ENCODE measurements around the gene TMEM30A. TPM values are rescaled to one million over a fixed set of nuclear protein-coding genes. Genes with fewer than 3 reads are reported as not detected.
A peak's percentile ranks its signal among the peaks of the same experiment; 100 is the strongest.

The TMEM30A gene
- total RNA-seq, 4 donors from 2014 or later: 32.5 to 59.8 (median 54.7) TPM

- 73 to 75% methylated on average over 5 of the region's 5 CpGs for WGBS, 2 donors
- H3K4me3 ChIP-seq (ENCODE audit: low read depth, poor library complexity, severe bottlenecking): no peak overlapping the region
- TF ChIP-seq CTCF (IDR thresholded peaks at IDR 0.05) (no peak), POLR2A (IDR thresholded peaks at IDR 0.05) (no peak)
- intact Hi-C loops (cut with DNase I; ENCODE audit: low total_unique reads): no loop called here
- no peak for DNase-seq (ENCODE audit: low spot score in 2 of 2)
Measured at GRCh38 chr6:75268121-75268987, 16.2 kb downstream of the TMEM30A start.

- intact Hi-C loops (cut with DNase I; ENCODE audit: low total_unique reads): no loop called here
- 45 to 49% methylated on average over 4 of the region's 4 CpGs for WGBS, 2 donors
- TF ChIP-seq CTCF (IDR thresholded peaks at IDR 0.05): no peak
- no peak for TF ChIP-seq POLR2A (IDR thresholded peaks at IDR 0.05)
Measured at GRCh38 chr6:75267461-75267860, 17.1 kb downstream of the TMEM30A start.

GRCh38 chr6:75266716-75267291 lies 17.8 kb downstream of the TMEM30A start:
- DNase-seq (ENCODE audit: low spot score in 2 of 2): no peak
- WGBS, 2 donors: 41 to 49% methylated on average over 2 of the region's 2 CpGs
- intact Hi-C loops (cut with DNase I; ENCODE audit: low total_unique reads): no loop called here
- H3K4me3 ChIP-seq (ENCODE audit: low read depth, poor library complexity, severe bottlenecking): no peak overlapping the region
- TF ChIP-seq CTCF (IDR thresholded peaks at IDR 0.05) (peak in 1 of 3 donors; percentile 69), POLR2A (IDR thresholded peaks at IDR 0.05) (no peak)

More at GRCh38 chr6:75267461-75267860, 17.1 kb downstream of the TMEM30A start:
- no peak overlapping the region for H3K4me3 ChIP-seq (ENCODE audit: low read depth, poor library complexity, severe bottlenecking)
- no peak for DNase-seq (ENCODE audit: low spot score in 2 of 2)

- TF ChIP-seq POLR2A (IDR thresholded peaks at IDR 0.05): no peak
- TF ChIP-seq CTCF (IDR thresholded peaks at IDR 0.05): no peak
- intact Hi-C loops (cut with DNase I; ENCODE audit: low total_unique reads): no loop called here
- no peak for DNase-seq (ENCODE audit: low spot score in 2 of 2)
- H3K4me3 ChIP-seq (ENCODE audit: low read depth, poor library complexity, severe bottlenecking): no peak overlapping the region
Measured at GRCh38 chr6:75263401-75263750, 21.2 kb downstream of the TMEM30A start.

- 75 to 76% methylated on average over 4 of the region's 4 CpGs for WGBS, 2 donors
- no peak for DNase-seq (ENCODE audit: low spot score in 2 of 2)
- no peak overlapping the region for H3K4me3 ChIP-seq (ENCODE audit: low read depth, poor library complexity, severe bottlenecking)
- TF ChIP-seq CTCF (IDR thresholded peaks at IDR 0.05): no peak
- no peak for TF ChIP-seq POLR2A (IDR thresholded peaks at IDR 0.05)
- intact Hi-C loops (cut with DNase I; ENCODE audit: low total_unique reads): no loop called here
Measured at GRCh38 chr6:75262716-75263400, 21.7 kb downstream of the TMEM30A start.

All from lower leg skin (tissue), 4 donors.